WERI-Rb-1 (cell line): Measurements from ENCODE around the gene TMEM72.

Experiments
- DNase-seq: peaks from one replicate; pipeline ENCODE4 v3.0.0-alpha.2; 2020
- H3K27ac ChIP-seq: fragments of 250-450 bp; sonication (Bioruptor Pico); 2 replicates; pipeline ENCODE4 v1.5.1; 2020; ENCODE audit warnings: mild to moderate bottlenecking, moderate library complexity
- H3K27me3 ChIP-seq: fragments of 250-450 bp; sonication (Bioruptor Pico); 2 replicates; pipeline ENCODE4 v1.5.1; 2021; ENCODE audit warnings: mild to moderate bottlenecking, low read depth, moderate library complexity; ENCODE audit not compliant: insufficient read depth, severe bottlenecking
- H3K36me3 ChIP-seq: fragments of 250-450 bp; sonication (Bioruptor Pico); 2 replicates; pipeline ENCODE4 v1.5.1; 2020; ENCODE audit warnings: mild to moderate bottlenecking, moderate library complexity
- H3K4me3 ChIP-seq: 2 replicates; pipeline ENCODE4 v1.5.1; 2011; ENCODE audit warnings: low read depth, mild to moderate bottlenecking, control low read depth, low read length
- H3K9me3 ChIP-seq: fragments of 250-450 bp; sonication (Bioruptor Pico); 2 replicates; pipeline ENCODE4 v1.5.1; 2021; ENCODE audit warnings: mild to moderate bottlenecking, moderate library complexity; ENCODE audit not compliant: severe bottlenecking
- CTCF ChIP-seq: IDR thresholded peaks from 2 replicates; pipeline ENCODE4 v1.5.1; 2011; ENCODE audit warnings: low read depth, mild to moderate bottlenecking, control low read depth, inconsistent platforms, low read length

Gene TMEM72

DNA sequence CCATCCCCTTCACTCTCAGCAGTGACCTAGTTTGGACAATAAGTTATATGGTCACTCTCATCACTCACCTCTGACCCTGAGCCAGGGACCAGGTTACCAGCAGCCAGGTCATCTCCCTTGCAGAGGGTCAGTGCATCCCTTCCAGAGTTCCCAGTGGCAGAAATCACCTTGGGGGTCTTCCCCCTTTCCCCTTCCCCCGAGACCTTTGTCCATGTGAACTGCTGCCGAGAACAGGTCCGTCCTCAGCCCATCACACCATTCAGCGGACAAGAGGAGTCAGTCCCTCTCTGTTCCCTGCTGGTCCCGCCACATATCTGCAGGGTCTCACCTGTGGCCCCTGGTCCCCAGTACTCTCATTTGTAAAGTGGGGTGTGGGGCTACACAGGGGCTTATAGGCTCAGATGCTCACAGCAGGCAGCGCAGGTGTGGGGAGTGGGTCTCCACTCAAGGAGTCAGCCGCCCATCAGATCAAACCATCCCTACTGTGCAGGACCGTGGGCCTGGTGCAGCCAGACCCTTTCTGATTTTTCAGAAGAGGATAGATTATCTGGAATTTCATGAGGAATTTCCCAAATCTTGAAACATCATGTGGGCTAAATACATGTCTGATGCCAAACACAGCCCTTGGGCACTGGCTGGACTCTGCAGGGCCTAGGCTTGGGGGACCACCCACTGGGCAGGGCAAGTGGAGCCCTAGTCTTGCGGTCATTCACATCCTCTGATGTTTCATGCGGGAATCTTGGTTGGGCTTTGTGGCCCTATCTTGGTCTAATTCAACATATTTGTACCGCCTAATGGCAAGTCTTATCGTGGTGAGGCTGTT is 61.0 kb downstream of the TMEM72 start:
- no peaks in the 10 kb centered on the region for H3K9me3 ChIP-seq
- H3K36me3 ChIP-seq, result peaks cover 17% of the 10 kb centered on the region
- H3K27ac ChIP-seq, result no peak overlapping the region
- TF ChIP-seq CTCF, result no peak
- DNase-seq, result no peak
- no peak overlapping the region for H3K4me3 ChIP-seq
- H3K27me3 ChIP-seq, result no peaks in the 10 kb centered on the region

GRCh38 chr10:44972874-44973306 is 61.8 kb downstream of the TMEM72 start:
- TF ChIP-seq CTCF, result no peak
- no peak overlapping the region for H3K27ac ChIP-seq

GRCh38 chr10:44973323-44974081 is 62.4 kb downstream of the TMEM72 start:
- Histone ChIP-seq H3K27ac (no peak overlapping the region; the same call in 1 of the 2 replicates), H3K4me3 (no peak overlapping the region), H3K27me3 (no peaks in the 10 kb centered on the region), H3K36me3 (peaks cover 17% of the 10 kb centered on the region), H3K9me3 (no peaks in the 10 kb centered on the region)
- peak; percentile 42 for DNase-seq
- TF ChIP-seq CTCF, result no peak

More at GRCh38 chr10:44972874-44973306, 61.8 kb downstream of the TMEM72 start:
- no peak for DNase-seq
- no peaks in the 10 kb centered on the region for H3K9me3 ChIP-seq
- no peak overlapping the region for H3K4me3 ChIP-seq
- H3K27me3 ChIP-seq, result no peaks in the 10 kb centered on the region
- peaks cover 17% of the 10 kb centered on the region for H3K36me3 ChIP-seq

DNA sequence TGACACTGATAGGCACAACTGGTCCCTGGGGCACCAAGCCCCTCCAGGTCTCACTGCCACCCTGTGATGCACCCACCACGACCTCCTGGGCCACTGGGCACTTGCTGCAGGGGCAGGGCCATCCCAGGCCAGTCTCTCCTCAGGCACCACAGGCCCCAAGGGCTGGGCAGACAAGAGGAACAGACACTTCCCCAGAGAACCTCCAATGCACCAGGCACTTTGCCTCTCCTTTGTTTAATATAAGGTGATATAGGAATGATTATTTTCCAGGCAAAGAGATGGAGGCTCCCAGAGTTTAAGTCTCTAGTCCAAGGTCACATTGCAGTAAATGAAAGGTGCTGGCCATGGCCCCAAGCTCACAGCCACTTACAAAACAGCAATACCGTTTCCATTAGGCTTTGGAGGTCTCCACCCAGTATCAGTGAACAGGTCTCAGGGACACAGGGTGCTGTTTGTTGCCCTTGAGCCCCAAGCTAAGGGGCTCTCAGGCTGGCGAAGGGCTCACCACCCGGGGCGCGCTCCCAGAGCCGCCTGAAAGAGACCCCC is 63.0 kb downstream of the TMEM72 start:
- Histone ChIP-seq H3K27me3 (no peaks in the 10 kb centered on the region), H3K4me3 (no peak overlapping the region), H3K36me3 (peaks cover 17% of the 10 kb centered on the region), H3K9me3 (no peaks in the 10 kb centered on the region), H3K27ac (peak overlapping the region; percentile 27; the same call in 1 of the 2 replicates)
- DNase-seq, result no peak
- TF ChIP-seq CTCF, result no peak

DNA sequence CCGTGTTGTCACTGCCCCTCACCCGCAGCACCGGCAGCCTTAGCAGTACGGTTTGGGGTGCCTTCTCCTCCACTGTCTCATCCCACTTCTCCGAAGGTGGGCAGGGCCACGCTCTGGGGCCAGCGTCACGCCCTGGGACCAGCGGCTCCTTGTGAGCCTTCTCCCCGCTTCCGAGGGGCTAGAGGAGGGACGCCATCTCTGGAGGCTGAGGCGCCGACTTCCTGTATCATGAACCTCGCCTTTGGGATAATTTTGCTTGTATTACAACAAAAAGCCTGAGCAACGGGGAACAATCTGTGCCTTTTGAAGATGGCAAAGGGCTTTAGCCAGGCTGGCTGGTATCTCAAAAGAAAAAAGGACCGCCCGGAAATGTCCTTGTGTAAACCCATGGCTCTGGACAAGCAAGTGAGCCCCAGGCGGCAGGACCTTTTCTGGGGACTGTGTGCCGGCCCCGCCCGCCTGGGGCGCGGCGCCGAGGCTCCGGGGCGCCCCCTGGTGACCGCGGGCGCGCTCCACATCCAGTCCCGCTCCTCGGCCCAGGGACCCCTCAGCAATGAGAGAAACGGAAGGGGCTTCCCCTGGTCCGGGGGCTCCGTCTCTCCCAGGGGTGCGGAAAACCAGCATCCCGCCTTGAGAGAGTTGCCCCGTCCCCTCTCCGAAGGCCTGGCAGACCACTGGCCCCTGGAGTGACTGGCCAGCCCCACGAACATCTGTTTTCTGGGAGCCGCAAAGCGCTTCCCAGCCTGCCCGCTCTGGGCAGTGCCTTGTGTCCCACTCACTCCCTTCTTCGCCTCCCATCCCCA is 63.7 kb downstream of the TMEM72 start:
- Histone ChIP-seq H3K36me3 (peaks cover 14% of the 10 kb centered on the region), H3K9me3 (no peaks in the 10 kb centered on the region), H3K4me3 (peak overlapping the region; percentile 43), H3K27ac (peak overlapping the region; percentile 39), H3K27me3 (no peaks in the 10 kb centered on the region)
- peak; percentile 84 for TF ChIP-seq CTCF
- DNase-seq, result peak; percentile 54
